Measurements from ENCODE around the gene EFNA1.
A peak's percentile ranks its signal among the peaks of the same experiment; 100 is the strongest.

Gene EFNA1

GRCh38 chr1:155174324-155175280 is 46.9 kb downstream of the EFNA1 start:
- peak; percentile 55 for DNase-seq (ENCODE audit: low spot score)

GRCh38 chr1:155175281-155175926 is 47.7 kb downstream of the EFNA1 start:
- no peak for DNase-seq (ENCODE audit: low spot score)

GRCh38 chr1:155175927-155176371 is 48.3 kb downstream of the EFNA1 start:
- no peak for DNase-seq (ENCODE audit: low spot score)

- peak; percentile 76 for DNase-seq (ENCODE audit: low spot score)
Observed at GRCh38 chr1:155176544-155177071, 48.9 kb downstream of the EFNA1 start.

- no peak for DNase-seq (ENCODE audit: low spot score)
Observed at GRCh38 chr1:155177192-155177917, 49.7 kb downstream of the EFNA1 start.

- DNase-seq (ENCODE audit: low spot score), result no peak
Observed at GRCh38 chr1:155177918-155178281, 50.2 kb downstream of the EFNA1 start.

GRCh38 chr1:155178441-155179111 is 50.9 kb downstream of the EFNA1 start:
- DNase-seq (ENCODE audit: low spot score), result no peak

GRCh38 chr1:155179112-155180031 is 51.7 kb downstream of the EFNA1 start:
- DNase-seq (ENCODE audit: low spot score), result no peak

GRCh38 chr1:155181371-155182051 is 53.8 kb downstream of the EFNA1 start:
- no peak for DNase-seq (ENCODE audit: low spot score)

- DNase-seq (ENCODE audit: low spot score), result no peak
Observed at GRCh38 chr1:155182052-155182550, 54.4 kb downstream of the EFNA1 start.

- no peak for DNase-seq (ENCODE audit: low spot score)
Observed at GRCh38 chr1:155183775-155184221, 56.1 kb downstream of the EFNA1 start.

GRCh38 chr1:155184351-155184811 is 56.7 kb downstream of the EFNA1 start:
- no peak for DNase-seq (ENCODE audit: low spot score)
